ENCODE data around the gene ARL3. TPM values are rescaled to one million over a fixed set of nuclear protein-coding genes. Genes with fewer than 3 reads are reported as not detected.

Gene ARL3
- total RNA-seq, 1 donor from 2014 or later = 6.4 TPM

- DNase-seq (ENCODE audit: low read depth, low spot score) = no peak
Observed at GRCh38 chr10:102652170-102652916, 61.9 kb downstream of the ARL3 start.

DNA sequence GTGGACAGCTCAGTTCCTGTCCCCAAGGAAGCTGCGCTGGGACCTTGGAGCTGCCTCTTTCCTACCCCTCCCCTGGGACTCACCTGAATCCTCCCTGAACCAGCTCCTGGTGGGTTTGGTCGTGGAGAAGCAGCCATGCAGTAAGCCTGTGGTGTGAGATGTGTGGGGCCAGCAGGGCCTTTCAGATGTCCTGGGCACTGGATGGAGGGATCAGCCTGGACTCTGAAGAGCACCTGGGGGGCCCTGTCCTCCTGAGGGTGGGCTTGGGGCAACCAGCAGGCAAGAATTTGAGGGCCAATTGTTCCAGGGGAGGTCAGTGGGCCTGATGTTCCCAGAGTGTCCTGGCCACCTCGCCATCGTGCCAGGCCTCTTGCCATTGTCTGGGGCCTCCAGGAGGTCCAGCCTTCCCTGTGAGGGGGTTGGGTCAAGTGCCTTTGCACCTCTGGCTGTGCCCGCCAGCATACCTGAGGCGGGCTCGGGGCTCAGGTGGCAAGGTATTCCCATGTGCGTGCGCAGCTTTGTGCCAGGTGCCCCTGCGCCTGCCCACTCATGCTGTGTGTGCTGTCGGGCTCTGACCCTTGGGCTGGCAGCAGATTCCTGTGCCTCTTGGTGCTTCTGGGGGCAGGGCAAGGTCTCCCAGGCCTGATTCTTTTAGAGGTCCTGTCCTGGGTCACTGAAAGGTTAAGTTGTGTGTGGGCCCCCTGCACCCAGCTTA lies 62.6 kb downstream of the ARL3 start:
- DNase-seq (ENCODE audit: low read depth, low spot score) = no peak

DNA sequence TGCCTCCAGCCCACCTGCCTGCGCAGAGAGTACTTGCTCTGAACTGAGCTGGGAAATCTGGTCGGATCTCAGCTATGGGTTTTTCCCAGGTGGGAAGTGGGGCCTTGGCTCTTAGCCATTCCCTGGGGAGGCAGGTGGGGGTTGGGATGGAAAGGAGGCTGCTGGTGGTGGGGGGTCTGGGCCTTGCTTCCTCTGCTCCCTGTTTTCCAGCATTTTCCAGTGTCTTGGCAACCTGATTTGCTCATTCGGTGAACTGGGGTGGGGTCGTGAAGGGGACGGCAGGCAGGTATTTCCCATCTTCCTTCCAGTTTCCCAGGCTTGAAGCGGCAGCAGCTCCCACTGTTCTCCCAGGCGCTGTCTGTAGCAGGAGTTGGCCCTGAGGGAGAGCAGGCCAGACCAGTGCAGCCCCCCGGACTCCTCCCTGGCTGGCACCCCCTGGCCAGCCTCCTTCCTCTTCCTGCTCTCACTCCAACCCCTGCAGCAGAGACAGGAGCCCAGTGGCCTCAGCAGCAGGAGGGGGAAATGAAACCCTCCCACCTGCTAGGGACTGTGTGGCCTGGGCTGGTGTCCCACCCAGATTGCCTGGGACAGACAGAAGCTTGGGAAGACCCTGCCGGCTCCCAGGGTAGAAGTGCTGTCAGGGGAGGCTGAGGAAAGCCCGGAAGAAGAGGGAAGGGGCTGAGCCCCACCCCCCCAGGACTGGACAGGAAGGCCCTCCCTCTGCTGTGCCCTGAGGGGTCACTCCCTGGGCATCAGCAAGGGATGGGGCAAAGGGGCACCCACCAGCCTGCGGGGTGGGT lies 63.3 kb downstream of the ARL3 start:
- no peak for DNase-seq (ENCODE audit: low read depth, low spot score)

DNA sequence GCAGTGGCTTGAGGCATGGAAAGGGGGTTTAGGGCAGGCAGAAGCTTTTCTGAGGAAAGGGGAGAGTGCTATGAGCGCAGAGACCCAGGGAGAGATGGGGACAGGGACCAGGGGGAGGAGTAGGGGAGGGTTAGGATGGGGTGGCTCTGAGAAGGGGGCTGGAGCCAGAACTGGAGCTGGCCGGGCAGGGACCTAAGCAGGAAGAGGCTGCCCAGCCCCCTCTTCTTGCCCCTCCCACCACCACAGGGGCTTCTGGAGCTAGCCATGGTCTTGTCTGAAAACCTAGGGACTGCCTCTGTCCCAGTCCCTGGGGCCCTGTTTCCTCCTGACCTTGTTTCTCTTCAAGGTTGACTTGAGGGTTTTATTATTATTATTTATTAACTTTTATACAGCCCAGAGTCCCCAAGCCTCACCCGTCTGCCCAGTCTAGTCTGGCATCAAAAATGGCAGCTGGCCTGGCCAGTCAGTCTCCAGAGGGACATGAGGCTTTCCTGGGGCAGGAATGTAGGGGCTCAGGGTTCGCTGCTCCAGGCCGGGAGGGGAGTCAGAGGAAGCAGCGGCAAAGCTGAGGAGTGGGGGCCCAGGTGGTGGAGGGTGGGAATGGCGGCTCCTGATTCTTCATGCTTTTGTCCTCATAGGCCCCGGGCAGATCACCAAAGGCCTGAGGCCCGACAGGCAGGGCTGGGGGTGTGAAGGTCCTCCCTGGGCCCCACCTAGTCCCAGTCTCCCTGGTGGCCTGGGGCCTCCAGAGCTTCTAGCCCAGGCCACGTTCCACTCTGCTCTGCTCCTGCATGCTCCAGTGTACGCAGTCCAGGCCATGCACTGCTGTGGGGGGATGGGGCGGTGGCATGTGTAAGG lies 64.2 kb downstream of the ARL3 start:
- DNase-seq (ENCODE audit: low read depth, low spot score) = no peak

- no peak for DNase-seq (ENCODE audit: low read depth, low spot score)
Observed at GRCh38 chr10:102648889-102649796, 65.1 kb downstream of the ARL3 start.

DNA sequence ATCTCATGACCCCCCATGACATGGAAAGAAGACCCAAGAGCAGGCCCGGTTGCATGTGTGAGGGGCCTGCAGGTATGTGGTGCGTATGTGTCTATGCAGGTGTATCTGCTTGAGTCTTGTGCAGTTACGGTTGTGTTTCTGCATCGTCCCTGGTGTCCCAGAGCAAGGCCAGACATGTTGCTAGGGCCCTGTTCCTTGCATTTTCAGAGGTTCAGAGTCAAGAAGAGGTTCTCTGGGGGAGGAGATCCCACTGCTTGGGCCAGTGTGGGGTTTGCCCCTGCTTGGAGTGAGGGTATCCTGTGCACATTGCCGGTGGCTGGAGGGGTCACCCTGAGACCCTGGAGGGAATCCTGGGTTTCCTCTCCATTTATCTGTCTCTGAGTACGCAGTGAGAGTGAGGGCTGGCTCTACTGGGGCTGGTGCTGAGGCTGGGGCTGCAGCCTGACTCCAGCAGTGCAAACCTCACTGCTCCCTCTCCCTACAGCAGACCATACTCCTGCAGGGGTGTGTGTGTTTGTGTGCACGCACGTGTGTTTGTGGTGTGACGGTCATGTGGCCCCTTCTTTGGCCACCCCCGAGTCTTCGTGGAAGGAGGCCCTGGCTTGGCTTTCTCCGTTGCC lies 65.8 kb downstream of the ARL3 start:
- no peak for DNase-seq (ENCODE audit: low read depth, low spot score)

DNA sequence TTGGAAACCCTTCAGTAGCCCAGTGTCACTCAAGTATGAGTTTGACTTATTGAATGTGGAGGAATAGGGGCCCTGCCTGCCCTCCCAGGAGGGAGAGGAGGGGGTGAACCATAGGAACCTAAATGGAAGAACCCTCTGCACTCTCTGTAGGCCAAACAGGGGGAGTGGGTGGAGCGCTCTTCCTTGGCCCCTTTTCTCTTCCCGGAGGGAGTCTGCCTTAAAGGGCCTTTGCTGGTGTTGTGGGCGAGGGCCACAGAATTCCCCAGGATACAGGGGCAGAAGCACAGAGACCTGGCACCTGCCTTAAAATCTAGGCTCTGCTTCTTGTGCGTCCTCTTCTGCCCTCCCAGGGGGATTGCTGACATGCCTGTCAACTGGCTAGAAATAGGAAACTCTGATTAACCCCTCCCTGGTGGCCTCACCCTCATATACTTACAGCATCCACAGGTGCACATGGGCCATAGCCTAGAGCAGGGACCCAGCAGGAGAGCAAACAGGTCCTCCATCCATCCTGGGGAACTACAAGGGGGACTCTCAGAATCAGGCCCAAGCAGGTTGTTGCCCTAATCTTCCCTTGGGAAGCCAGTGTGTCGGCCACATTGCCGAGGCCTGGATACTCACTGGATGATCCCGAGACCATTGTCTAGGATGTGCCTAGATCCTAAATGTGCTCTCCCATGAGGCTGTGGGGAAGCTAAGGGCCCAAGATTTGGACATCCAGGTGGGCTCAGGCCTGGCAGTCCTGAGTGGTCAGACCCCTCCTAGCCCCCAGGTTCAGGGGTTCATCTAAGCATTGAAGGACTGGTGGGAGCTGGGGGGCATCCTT lies 66.5 kb downstream of the ARL3 start:
- no peak for DNase-seq (ENCODE audit: low read depth, low spot score)

DNA sequence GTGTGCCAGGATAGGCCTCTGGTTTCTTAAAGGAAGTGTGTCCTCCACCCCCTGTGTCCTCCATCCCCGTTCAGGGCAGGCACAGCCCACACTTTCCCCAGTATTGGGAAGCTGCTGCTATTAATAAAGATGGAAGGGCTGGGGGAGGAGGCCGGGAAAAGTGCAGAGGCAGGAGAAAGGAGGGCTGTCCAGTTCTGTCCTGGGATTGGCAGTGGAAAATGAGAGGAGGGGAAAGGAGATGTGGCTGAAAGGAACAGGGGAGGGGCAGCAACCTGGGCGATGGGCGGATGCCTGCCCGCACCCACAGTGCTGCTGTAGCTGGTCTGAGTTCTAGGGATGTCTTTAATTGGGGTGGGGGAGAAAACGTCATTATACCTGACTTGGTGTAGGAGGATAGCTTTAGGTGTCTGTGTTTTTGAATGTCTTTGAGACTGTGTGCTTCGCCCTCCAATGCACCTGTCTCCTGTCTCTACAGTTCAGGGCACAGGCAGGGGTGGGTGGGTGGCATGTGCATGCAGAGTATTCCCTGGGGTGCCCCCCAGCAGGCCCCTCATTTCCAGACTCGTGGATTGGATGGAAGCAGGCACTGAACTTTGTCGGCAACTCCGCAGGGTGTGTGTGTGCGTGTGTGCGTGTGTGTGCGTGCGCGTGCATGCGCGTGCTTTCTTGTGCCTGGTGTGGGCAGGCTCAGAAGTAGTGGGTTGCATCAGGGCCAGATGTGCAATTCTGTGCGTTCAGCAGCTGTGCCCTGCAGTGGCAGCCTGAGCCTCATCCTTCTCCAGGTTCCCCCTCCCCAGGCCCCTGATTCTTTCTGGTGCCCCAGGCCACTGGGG lies 67.4 kb downstream of the ARL3 start:
- no peak for DNase-seq (ENCODE audit: low read depth, low spot score)

- peak; percentile 74 for DNase-seq (ENCODE audit: low read depth, low spot score)
Observed at GRCh38 chr10:102645741-102646609, 68.2 kb downstream of the ARL3 start.

GRCh38 chr10:102645388-102645740 lies 68.8 kb downstream of the ARL3 start:
- no peak for DNase-seq (ENCODE audit: low read depth, low spot score)

GRCh38 chr10:102644646-102645387 lies 69.4 kb downstream of the ARL3 start:
- DNase-seq (ENCODE audit: low read depth, low spot score) = no peak

GRCh38 chr10:102644066-102644645 lies 70.0 kb downstream of the ARL3 start, which contains the start of gene TRIM8:
TSS of gene TRIM8 (plus strand) at chr10:102644479. CDS start at chr10:102644618, 139 bp downstream.
- no peak for DNase-seq (ENCODE audit: low read depth, low spot score)

DNA sequence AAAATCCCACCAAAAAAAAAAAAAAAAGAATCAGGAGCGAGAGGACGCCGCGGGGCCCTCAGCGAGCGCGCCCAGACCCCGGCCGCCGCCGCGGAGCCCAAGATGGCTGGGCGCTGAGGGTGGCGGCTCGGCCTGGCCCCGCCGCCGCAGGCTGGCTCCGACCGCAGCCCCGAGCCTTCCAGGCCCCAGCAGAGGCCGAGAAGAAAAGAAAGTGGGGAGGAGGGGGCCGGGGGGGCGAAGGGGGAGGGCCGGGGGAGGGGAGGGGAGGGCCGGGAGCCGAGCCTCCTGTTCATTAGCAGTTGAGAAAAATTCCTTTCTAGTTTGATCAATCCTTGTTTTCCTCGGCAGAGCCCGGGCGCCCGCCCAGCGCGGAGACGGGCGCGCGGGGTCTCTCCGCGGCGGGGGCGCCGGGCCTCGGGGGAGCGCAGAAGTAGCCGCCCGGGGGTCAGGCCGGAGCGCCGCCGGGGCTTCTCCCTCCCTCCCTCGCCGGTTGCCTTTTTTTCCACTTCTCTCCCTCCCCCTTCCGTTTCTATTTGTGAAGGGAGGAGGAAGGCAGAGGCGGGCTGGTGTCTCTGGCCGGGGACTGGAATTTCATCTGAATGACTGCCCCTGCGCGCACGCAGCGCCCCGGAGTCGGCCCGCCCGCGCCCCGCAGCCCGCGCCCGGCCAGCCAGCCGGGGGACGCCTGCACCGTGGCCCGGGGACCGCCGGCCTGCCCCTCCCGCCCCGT lies 70.7 kb downstream of the ARL3 start:
- DNase-seq (ENCODE audit: low read depth, low spot score) = no peak

DNA sequence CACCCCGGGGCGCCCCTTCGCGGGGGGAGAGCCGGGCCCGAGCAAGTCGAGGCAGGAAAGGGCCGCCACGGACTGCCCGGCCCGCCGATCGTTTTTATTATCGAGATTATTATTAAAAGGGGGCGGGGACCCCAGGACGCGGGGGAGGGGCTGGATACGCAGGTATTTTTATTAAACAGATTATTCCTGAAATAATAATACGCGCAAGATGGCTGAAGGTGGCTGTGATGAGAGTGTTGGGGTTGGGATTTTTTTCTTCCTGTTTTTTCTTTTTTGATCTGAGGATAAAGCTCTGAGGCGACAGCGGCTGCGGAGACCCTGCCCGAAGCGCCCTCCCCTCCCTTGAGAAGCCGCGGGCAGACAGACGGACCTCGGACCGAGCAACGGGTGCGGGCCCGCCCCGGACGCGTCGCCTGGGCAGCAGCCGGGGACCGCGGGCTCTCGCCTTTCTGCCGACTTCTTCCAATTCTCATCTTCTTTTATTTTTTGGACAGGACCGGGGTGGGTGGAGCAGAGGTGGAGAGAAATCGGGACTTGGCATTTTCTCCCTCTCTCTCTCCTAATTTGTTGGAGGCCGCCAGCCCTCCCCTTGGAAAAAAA lies 71.4 kb downstream of the ARL3 start:
- DNase-seq (ENCODE audit: low read depth, low spot score) = no peak
